A549 (cell line): ENCODE data around the gene S100A8.

Experiments used
- CBX8 ChIP-seq: fragments of 200-600 bp; sonication (generic); IDR thresholded peaks from 2 replicates; pipeline ENCODE4 v1.6.1; 2016
- CTCF ChIP-seq: fragments of >200 bp; sonication (Bioruptor Twin); formaldehyde crosslinking; IDR thresholded peaks from 3 replicates; pipeline ENCODE4 v1.5.1; 2016
- ELK1 ChIP-seq: fragments of 150-350 bp; IDR thresholded peaks from 2 replicates; pipeline ENCODE4 v1.6.1; 2014; ENCODE audit warnings: low read depth, mild to moderate bottlenecking, low read length
- POLR2A ChIP-seq: IDR thresholded peaks from 2 replicates; pipeline ENCODE4 v1.6.1; 2012; ENCODE audit warnings: mild to moderate bottlenecking, low read length

GRCh38 chr1:153372571-153372970 is 18.3 kb downstream of the S100A8 start:
- TF ChIP-seq CBX8 (no peak), CTCF (no peak), POLR2A (no peak), ELK1 (no peak)
